Activated T-helper 2 cell treated with anti-CD3 and anti-CD28 coated beads, Interferon-gamma antibody, Interleukin-2, Interleukin-4, amounts not matched to agents 10 μg/mL and 5 μg/mL and 100 μg/mL, durations not matched to agents 14 hours and 24 hours and 36 hours (primary cell): ENCODE data around the gene TAS2R42. TPM values are rescaled to one million over a fixed set of nuclear protein-coding genes. Genes with fewer than 3 reads are reported as not detected.
A peak's percentile ranks its signal among the peaks of the same experiment; 100 is the strongest.

Experiments
- DNase-seq: peaks from one replicate; pipeline ENCODE4 v3.0.0; 2021; ENCODE audit warnings: low spot score
- H3K27ac Mint-ChIP-seq: one replicate; pipeline ENCODE4 v1.8.0; 2021; ENCODE audit warnings: mixed read lengths
- H3K27me3 Mint-ChIP-seq: one replicate; pipeline ENCODE4 v1.8.0; 2021; ENCODE audit warnings: low read depth, mixed read lengths
- H3K36me3 Mint-ChIP-seq: one replicate; pipeline ENCODE4 v1.8.0; 2021; ENCODE audit warnings: low read depth, mixed read lengths
- H3K4me1 Mint-ChIP-seq: one replicate; pipeline ENCODE4 v1.8.0; 2021; ENCODE audit warnings: low read depth, mixed read lengths
- H3K4me3 Mint-ChIP-seq: one replicate; pipeline ENCODE4 v1.8.0; 2021; ENCODE audit warnings: low read depth, mild to moderate bottlenecking, moderate library complexity, mixed read lengths
- H3K9me3 Mint-ChIP-seq: one replicate; pipeline ENCODE4 v1.8.0; 2021; ENCODE audit warnings: mixed read lengths
- intact Hi-C: fragments of 100-400 bp; cut with micrococcal nuclease; formaldehyde crosslinking; loops from one replicate; pipeline ENCODE4 v1.15.1; 2023
- total RNA-seq: library from RNA; stranded (reverse); gene quantifications from 2 replicates; pipeline ENCODE4 v1.2.3, GENCODE V29; 2022

The TAS2R42 gene, protein sequence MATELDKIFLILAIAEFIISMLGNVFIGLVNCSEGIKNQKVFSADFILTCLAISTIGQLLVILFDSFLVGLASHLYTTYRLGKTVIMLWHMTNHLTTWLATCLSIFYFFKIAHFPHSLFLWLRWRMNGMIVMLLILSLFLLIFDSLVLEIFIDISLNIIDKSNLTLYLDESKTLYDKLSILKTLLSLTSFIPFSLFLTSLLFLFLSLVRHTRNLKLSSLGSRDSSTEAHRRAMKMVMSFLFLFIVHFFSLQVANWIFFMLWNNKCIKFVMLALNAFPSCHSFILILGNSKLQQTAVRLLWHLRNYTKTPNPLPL
- not detected in 2 replicates for total RNA-seq

DNA sequence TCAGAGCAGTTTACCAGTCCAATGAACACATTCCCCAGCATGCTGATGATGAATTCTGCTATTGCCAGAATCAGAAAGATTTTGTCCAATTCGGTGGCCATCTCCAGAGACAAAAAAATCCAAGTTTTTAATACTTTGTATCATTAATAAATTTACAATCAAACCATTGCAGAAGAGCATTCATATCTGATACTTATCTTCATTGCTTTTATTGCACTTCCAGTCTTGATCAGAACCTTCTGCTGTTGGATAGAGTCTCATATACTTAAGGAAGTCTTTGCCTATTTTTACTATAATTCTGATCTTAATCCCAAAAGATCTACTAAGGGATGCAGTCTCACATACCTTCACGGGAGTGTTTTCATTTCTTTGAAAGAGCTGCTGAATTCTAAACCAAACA, at the start of gene TAS2R42:
Gene TAS2R42, minus strand, starts transcription at position 101 of the 400 bp plus-strand sequence. Its CDS starts 0 bp downstream, at position 101.
- intact Hi-C loops, result no loop called here
- Mint-ChIP-seq H3K36me3 (no peaks in the 10 kb centered on the region), H3K4me1 (peaks cover 7% of the 10 kb centered on the region), H3K4me3 (no peak within 1 kb of the TSS), H3K9me3 (no peaks in the 10 kb centered on the region), H3K27me3 (peaks cover 17% of the 10 kb centered on the region), H3K27ac (no peak within 1 kb of the TSS)
- no peak for DNase-seq

- Mint-ChIP-seq H3K9me3 (no peaks in the 10 kb centered on the region), H3K27me3 (peaks cover 3% of the 10 kb centered on the region), H3K27ac (no peak overlapping the region), H3K4me3 (no peak overlapping the region), H3K4me1 (no peaks in the 10 kb centered on the region), H3K36me3 (no peaks in the 10 kb centered on the region)
- no peak for DNase-seq
- intact Hi-C loops, result no loop called here
Measured at GRCh38 chr12:11233532-11233931, 46.8 kb upstream of the TAS2R42 start.

DNA sequence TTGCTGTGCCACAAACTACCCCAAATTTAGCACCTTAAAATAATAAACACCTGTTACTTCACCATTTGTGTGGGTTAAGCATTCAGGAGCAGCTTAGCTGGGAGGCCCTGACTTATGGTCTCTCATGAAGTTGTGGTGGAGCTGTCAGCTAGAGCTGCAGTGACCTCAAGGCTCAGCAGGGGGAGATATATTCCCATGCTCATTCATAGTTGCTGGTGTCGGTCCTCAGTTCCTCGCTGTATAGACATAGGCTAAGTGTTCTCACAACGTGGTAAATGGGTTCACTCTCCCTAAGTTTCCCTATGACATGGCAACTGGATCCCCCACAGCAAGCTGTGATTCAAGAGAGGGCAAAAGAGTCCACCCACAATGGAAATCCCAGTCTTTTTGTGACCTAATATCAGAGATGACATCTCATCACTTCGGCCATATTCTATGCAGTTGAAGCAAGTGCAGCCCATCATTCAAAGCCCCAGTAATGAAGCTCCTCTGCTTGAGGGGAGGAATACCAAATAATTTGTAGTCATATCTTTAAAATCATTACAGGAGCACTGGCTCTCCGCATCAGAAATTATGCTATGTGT, 41.7 kb upstream of the TAS2R42 start:
- H3K9me3 Mint-ChIP-seq, result no peaks in the 10 kb centered on the region
- H3K36me3 Mint-ChIP-seq, result no peaks in the 10 kb centered on the region
- intact Hi-C loops, result loop anchor here (5.0 kb wide), 1 partner anchor 259 kb away; no protein-coding TSS in a partner anchor
- H3K27me3 Mint-ChIP-seq, result peaks cover 5% of the 10 kb centered on the region
- no peak for DNase-seq
- H3K4me3 Mint-ChIP-seq, result no peak overlapping the region
- no peak overlapping the region for H3K27ac Mint-ChIP-seq
- H3K4me1 Mint-ChIP-seq, result no peaks in the 10 kb centered on the region

DNA sequence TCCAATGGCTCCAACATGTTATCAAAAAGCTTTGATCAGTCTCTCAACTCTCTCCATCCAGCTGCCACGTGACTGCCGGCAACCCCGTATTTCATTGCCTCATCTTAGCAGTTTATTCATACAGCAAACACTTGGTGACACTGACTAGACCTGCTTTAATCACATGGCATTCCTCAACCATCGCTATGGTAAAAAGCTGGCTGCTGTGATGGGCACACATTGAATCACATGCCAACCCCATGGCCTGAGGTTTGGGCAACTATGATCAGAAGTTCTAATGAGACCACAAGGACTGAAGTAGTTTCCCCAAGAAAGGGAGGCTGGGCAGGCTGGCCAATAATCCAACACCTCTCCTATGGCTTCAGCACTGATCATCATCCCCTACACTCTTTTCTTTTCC, 40.6 kb upstream of the TAS2R42 start:
- peaks cover 5% of the 10 kb centered on the region for H3K27me3 Mint-ChIP-seq
- DNase-seq, result no peak
- intact Hi-C loops, result loop anchor here (5.0 kb wide), 1 partner anchor 260 kb away; no protein-coding TSS in a partner anchor
- H3K4me3 Mint-ChIP-seq, result no peak overlapping the region
- H3K36me3 Mint-ChIP-seq, result no peaks in the 10 kb centered on the region
- no peaks in the 10 kb centered on the region for H3K4me1 Mint-ChIP-seq
- no peak overlapping the region for H3K27ac Mint-ChIP-seq
- no peaks in the 10 kb centered on the region for H3K9me3 Mint-ChIP-seq

DNA sequence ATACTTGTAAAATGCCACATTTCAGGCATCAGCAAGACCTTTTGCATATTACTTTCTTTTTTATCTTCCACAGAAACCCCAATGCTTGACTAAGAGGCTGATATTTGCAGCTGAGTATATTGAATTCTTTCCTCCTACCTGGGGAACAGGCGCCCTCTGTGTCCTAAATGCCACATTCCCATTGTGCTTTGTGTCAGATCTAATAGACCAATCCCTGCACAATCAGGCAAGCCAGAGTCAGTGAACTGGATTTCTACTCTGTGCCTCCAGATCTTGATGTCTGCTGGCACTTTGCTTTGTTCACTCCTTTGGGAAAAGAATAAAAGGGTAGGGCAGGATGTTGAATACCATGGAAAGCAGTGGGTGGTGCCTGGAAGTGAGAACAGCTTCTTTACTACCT, 22.4 kb upstream of the TAS2R42 start:
- intact Hi-C loops, result no loop called here

DNA sequence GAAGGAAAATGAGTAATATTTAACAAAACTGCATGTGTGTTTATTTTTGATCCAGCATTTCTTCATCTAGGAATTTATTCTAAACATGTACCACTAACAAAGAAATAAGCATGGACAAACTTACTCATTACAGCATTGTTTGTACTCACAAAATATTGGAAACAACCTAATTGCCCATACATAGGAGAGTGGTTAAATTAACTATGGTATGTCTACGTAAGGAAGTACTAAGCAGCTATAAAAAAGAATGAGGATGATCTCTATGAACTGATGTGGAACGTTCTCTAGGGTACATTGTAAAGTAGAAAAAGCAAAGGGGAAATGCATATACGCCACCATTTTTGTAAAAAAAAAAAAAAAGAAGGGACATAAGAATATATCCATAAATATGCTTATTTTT, 17.4 kb upstream of the TAS2R42 start:
- H3K4me1 Mint-ChIP-seq, result no peaks in the 10 kb centered on the region

More for the DNA sequence above, 22.4 kb upstream of the TAS2R42 start:
- Mint-ChIP-seq H3K27ac (no peak overlapping the region), H3K27me3 (no peaks in the 10 kb centered on the region), H3K4me3 (no peak overlapping the region), H3K36me3 (no peaks in the 10 kb centered on the region), H3K9me3 (peaks cover under 1% of the 10 kb centered on the region), H3K4me1 (no peaks in the 10 kb centered on the region)
- no peak for DNase-seq

GRCh38 chr12:11202811-11203210, 16.1 kb upstream of the TAS2R42 start:
- Mint-ChIP-seq H3K4me3 (no peak overlapping the region), H3K4me1 (no peaks in the 10 kb centered on the region), H3K36me3 (no peaks in the 10 kb centered on the region), H3K27ac (no peak overlapping the region), H3K27me3 (peaks cover 2% of the 10 kb centered on the region), H3K9me3 (no peaks in the 10 kb centered on the region)
- intact Hi-C loops, result loop anchor here (5.0 kb wide), 1 partner anchor 436 kb away; no protein-coding TSS in a partner anchor
- no peak for DNase-seq

More for the DNA sequence above, 17.4 kb upstream of the TAS2R42 start:
- intact Hi-C loops, result loop anchor here (5.0 kb wide), 1 partner anchor 437 kb away; no protein-coding TSS in a partner anchor
- H3K4me3 Mint-ChIP-seq, result no peak overlapping the region
- H3K27ac Mint-ChIP-seq, result no peak overlapping the region
- H3K9me3 Mint-ChIP-seq, result no peaks in the 10 kb centered on the region
- DNase-seq, result no peak
- H3K27me3 Mint-ChIP-seq, result peaks cover 2% of the 10 kb centered on the region
- H3K36me3 Mint-ChIP-seq, result no peaks in the 10 kb centered on the region

DNA sequence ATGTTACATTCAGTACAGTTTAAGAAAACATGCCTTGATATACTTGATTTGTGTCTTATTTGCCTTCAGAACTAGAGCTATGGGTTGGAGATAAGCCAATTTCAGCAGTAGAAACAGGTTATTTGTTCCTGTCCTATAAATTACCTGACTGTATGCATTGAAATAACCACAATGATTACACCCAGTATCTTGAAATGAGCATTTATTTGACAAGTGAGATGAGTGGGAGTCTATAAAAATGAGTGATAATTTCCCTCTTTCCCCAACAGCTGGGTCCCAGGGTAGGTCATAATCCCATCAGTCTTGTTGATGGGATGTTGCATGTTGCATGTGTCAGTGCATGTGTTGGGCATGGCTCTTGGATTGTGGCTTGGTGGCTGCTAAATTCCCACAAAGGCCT, 3.7 kb downstream of the TAS2R42 start:
- H3K9me3 Mint-ChIP-seq, result no peaks in the 10 kb centered on the region
- intact Hi-C loops, result no loop called here
- DNase-seq, result no peak
- peaks cover 5% of the 10 kb centered on the region for H3K27me3 Mint-ChIP-seq
- no peak overlapping the region for H3K27ac Mint-ChIP-seq
- H3K4me1 Mint-ChIP-seq, result peaks cover 7% of the 10 kb centered on the region
- peaks cover 4% of the 10 kb centered on the region for H3K36me3 Mint-ChIP-seq
- H3K4me3 Mint-ChIP-seq, result no peak overlapping the region

- no peak overlapping the region for H3K4me3 Mint-ChIP-seq
- no peak for DNase-seq
- intact Hi-C loops, result no loop called here
- peaks cover 7% of the 10 kb centered on the region for H3K36me3 Mint-ChIP-seq
- H3K27ac Mint-ChIP-seq, result no peak overlapping the region
- H3K27me3 Mint-ChIP-seq, result peaks cover 5% of the 10 kb centered on the region
- H3K9me3 Mint-ChIP-seq, result no peaks in the 10 kb centered on the region
- peaks cover 7% of the 10 kb centered on the region for H3K4me1 Mint-ChIP-seq
Measured at GRCh38 chr12:11182529-11182928, 4.2 kb downstream of the TAS2R42 start.

DNA sequence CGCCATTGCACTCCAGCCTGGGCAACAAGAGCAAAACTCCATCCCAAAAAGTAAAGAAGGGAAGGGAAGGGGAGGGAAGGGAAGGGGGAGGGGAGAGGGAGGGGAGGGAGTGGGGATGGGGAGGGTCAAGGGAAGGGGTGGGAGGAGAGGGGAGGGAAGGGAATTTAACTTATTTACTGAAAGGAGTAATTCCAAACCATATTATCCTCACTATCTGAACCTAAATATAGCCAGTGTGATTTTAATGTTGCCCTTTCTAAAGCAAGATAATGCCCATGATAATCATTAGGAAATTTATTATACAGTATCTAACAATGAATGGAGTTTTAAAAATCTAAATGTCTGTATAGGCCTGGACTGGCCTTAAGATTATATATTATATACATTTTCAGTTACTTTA, 8.5 kb downstream of the TAS2R42 start:
- Mint-ChIP-seq H3K27me3 (no peaks in the 10 kb centered on the region), H3K9me3 (no peaks in the 10 kb centered on the region), H3K4me1 (peaks cover 16% of the 10 kb centered on the region), H3K27ac (no peak overlapping the region), H3K4me3 (no peak overlapping the region), H3K36me3 (peaks cover 30% of the 10 kb centered on the region)
- intact Hi-C loops, result no loop called here
- no peak for DNase-seq

GRCh38 chr12:11174022-11174421, 12.7 kb downstream of the TAS2R42 start:
- peaks cover 60% of the 10 kb centered on the region for H3K36me3 Mint-ChIP-seq
- intact Hi-C loops, result no loop called here
- H3K27ac Mint-ChIP-seq, result no peak overlapping the region
- no peaks in the 10 kb centered on the region for H3K9me3 Mint-ChIP-seq
- H3K27me3 Mint-ChIP-seq, result no peaks in the 10 kb centered on the region
- DNase-seq, result no peak
- peaks cover 38% of the 10 kb centered on the region for H3K4me1 Mint-ChIP-seq
- no peak overlapping the region for H3K4me3 Mint-ChIP-seq

DNA sequence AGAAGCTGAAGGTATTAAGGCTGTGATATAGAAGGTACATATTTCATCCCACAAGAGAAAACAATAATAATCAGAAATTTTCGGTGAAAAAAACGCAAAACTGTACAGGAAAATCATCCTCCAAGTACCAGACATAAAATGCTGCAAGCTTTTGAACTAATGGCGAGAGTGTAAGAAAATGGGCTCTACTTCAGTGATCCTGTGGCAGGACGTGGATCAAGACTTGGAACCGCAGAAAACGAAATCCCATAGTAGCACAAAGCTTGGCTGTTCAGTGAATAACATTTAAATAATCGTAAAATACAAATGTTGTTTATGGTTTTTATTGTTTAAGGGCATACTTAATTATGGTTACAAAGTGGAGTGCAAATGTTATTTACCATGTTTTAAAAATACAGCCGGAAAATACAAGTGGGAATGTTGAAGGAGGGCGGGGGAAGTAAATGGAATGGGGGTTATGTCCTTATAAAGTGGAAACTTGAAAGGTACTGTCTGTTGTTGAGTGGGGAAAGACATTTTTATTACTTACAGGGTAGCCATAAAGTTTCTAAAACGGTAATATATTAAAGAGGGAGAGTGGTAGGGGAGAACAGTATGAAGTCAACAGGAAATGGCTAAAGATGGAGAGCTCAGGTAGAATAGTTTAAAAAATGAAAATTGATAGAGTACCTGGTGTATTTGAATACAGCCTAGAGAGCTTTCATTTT, 14.6 kb downstream of the TAS2R42 start:
- intact Hi-C loops, result loop anchor here (1.0 to 2.0 kb wide), 2 partner anchors 449 to 559 kb away; partner anchors contain the start of genes MAGOHB and YBX3
- H3K9me3 Mint-ChIP-seq, result no peaks in the 10 kb centered on the region
- DNase-seq, result no peak
- peaks cover 68% of the 10 kb centered on the region for H3K36me3 Mint-ChIP-seq
- H3K27me3 Mint-ChIP-seq, result no peaks in the 10 kb centered on the region
- H3K4me3 Mint-ChIP-seq, result peak overlapping the region; percentile 99
- peaks cover 51% of the 10 kb centered on the region for H3K4me1 Mint-ChIP-seq
- peak overlapping the region; percentile 99 for H3K27ac Mint-ChIP-seq
